GM12872 (cell line): Measurements from ENCODE around the gene AXL.

Experiments used
- CTCF ChIP-seq: IDR thresholded peaks from 3 replicates; pipeline ENCODE4 v1.5.1; 2011; ENCODE audit warnings: low read depth, mild to moderate bottlenecking, low read length, moderate library complexity; ENCODE audit not compliant: insufficient read depth

AXL gene

GRCh38 chr19:41298348-41298964, 79.4 kb downstream of the AXL start:
- no peak for TF ChIP-seq CTCF

- TF ChIP-seq CTCF = no peak
Observed at GRCh38 chr19:41299046-41299754, 80.2 kb downstream of the AXL start.

GRCh38 chr19:41299755-41300089, 80.7 kb downstream of the AXL start:
- TF ChIP-seq CTCF = no peak

GRCh38 chr19:41300555-41300954, 81.5 kb downstream of the AXL start:
- TF ChIP-seq CTCF = no peak

- no peak for TF ChIP-seq CTCF
Observed at GRCh38 chr19:41302624-41303351, 83.8 kb downstream of the AXL start.

- no peak for TF ChIP-seq CTCF
Observed at GRCh38 chr19:41303954-41304353, 84.9 kb downstream of the AXL start.

GRCh38 chr19:41304706-41305483, 85.9 kb downstream of the AXL start:
- TF ChIP-seq CTCF = no peak
